ENCODE measurements around the gene FAM83D. TPM values are rescaled to one million over a fixed set of nuclear protein-coding genes. Genes with fewer than 3 reads are reported as not detected.
"Not testable (repeated sequence)": the region's sequence is repeated elsewhere in the genome, so short reads cannot be mapped to it uniquely, and the experiment has no call there.

The FAM83D gene
- total RNA-seq, 1 donor from 2014 or later = 7.7 TPM

- TF ChIP-seq, protein P1, sequence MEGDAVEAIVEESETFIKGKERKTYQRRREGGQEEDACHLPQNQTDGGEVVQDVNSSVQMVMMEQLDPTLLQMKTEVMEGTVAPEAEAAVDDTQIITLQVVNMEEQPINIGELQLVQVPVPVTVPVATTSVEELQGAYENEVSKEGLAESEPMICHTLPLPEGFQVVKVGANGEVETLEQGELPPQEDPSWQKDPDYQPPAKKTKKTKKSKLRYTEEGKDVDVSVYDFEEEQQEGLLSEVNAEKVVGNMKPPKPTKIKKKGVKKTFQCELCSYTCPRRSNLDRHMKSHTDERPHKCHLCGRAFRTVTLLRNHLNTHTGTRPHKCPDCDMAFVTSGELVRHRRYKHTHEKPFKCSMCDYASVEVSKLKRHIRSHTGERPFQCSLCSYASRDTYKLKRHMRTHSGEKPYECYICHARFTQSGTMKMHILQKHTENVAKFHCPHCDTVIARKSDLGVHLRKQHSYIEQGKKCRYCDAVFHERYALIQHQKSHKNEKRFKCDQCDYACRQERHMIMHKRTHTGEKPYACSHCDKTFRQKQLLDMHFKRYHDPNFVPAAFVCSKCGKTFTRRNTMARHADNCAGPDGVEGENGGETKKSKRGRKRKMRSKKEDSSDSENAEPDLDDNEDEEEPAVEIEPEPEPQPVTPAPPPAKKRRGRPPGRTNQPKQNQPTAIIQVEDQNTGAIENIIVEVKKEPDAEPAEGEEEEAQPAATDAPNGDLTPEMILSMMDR (IDR thresholded peaks at IDR 0.05; ENCODE audit: unreplicated experiment) = no peak
- no peak overlapping the region for H3K27ac Mint-ChIP-seq (ENCODE audit: unreplicated experiment)
These were observed 31.1 kb downstream of the FAM83D start for GRCh38 chr20:38957235-38957876.

GRCh38 chr20:38957915-38958485, 31.8 kb downstream of the FAM83D start:
- peaks cover 16% of the 10 kb centered on the region for H3K4me1 Mint-ChIP-seq (ENCODE audit: unreplicated experiment)
- peaks cover 6% of the 10 kb centered on the region for H3K27me3 Mint-ChIP-seq (ENCODE audit: unreplicated experiment)
- no peak for DNase-seq (ENCODE audit: low spot score)
- no peak overlapping the region for H3K27ac Mint-ChIP-seq (ENCODE audit: unreplicated experiment)
- H3K36me3 Mint-ChIP-seq (ENCODE audit: low read depth, unreplicated experiment) = peaks cover 3% of the 10 kb centered on the region
- H3K9me3 Mint-ChIP-seq (ENCODE audit: unreplicated experiment) = no peaks in the 10 kb centered on the region
- TF ChIP-seq, protein P1 (IDR thresholded peaks at IDR 0.05; ENCODE audit: unreplicated experiment) = no peak
- no peak overlapping the region for H3K4me3 Mint-ChIP-seq (ENCODE audit: unreplicated experiment)

More at GRCh38 chr20:38957235-38957876, 31.1 kb downstream of the FAM83D start:
- no peak for DNase-seq (ENCODE audit: low spot score)
- H3K36me3 Mint-ChIP-seq (ENCODE audit: low read depth, unreplicated experiment) = peaks cover 3% of the 10 kb centered on the region
- no peak overlapping the region for H3K4me3 Mint-ChIP-seq (ENCODE audit: unreplicated experiment)
- H3K9me3 Mint-ChIP-seq (ENCODE audit: unreplicated experiment) = no peaks in the 10 kb centered on the region
- peaks cover 15% of the 10 kb centered on the region for H3K4me1 Mint-ChIP-seq (ENCODE audit: unreplicated experiment)
- peaks cover 6% of the 10 kb centered on the region for H3K27me3 Mint-ChIP-seq (ENCODE audit: unreplicated experiment)

DNA sequence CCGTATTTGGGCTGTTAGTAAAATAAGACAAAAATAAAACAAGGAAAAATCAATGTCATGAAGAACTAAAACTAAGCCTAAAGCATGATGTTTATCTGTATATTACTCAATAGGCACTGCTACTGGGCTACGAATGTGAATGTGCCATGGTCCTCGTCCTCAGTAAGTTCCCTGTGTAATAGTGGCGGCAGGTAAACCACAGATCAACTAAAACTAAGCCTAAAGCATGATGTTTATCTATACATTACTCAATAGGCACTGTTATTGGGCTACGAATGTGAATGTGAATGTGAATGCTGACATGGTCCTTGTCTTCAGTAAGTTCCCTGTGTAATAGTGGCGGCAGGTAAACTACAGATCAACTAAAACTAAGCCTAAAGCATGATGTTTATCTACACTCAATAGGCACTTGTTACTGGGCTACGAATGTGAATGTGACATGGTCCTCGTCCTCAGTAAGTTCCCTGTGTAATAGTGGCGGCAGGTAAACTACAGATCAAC, 34.0 kb downstream of the FAM83D start:
- not testable (repeated sequence) for DNase-seq (ENCODE audit: low spot score); H3K27me3 Mint-ChIP-seq (ENCODE audit: unreplicated experiment); H3K36me3 Mint-ChIP-seq (ENCODE audit: low read depth, unreplicated experiment); H3K27ac Mint-ChIP-seq (ENCODE audit: unreplicated experiment); H3K9me3 Mint-ChIP-seq (ENCODE audit: unreplicated experiment); H3K4me3 Mint-ChIP-seq (ENCODE audit: unreplicated experiment)
- peaks cover 14% of the 10 kb centered on the region for H3K4me1 Mint-ChIP-seq (ENCODE audit: unreplicated experiment)

GRCh38 chr20:38961530-38962043, 35.4 kb downstream of the FAM83D start:
- no peak for DNase-seq (ENCODE audit: low spot score)
- TF ChIP-seq, protein P1 (IDR thresholded peaks at IDR 0.05; ENCODE audit: unreplicated experiment) = no peak
- H3K4me3 Mint-ChIP-seq (ENCODE audit: unreplicated experiment) = peak overlapping the region; percentile 94

DNA sequence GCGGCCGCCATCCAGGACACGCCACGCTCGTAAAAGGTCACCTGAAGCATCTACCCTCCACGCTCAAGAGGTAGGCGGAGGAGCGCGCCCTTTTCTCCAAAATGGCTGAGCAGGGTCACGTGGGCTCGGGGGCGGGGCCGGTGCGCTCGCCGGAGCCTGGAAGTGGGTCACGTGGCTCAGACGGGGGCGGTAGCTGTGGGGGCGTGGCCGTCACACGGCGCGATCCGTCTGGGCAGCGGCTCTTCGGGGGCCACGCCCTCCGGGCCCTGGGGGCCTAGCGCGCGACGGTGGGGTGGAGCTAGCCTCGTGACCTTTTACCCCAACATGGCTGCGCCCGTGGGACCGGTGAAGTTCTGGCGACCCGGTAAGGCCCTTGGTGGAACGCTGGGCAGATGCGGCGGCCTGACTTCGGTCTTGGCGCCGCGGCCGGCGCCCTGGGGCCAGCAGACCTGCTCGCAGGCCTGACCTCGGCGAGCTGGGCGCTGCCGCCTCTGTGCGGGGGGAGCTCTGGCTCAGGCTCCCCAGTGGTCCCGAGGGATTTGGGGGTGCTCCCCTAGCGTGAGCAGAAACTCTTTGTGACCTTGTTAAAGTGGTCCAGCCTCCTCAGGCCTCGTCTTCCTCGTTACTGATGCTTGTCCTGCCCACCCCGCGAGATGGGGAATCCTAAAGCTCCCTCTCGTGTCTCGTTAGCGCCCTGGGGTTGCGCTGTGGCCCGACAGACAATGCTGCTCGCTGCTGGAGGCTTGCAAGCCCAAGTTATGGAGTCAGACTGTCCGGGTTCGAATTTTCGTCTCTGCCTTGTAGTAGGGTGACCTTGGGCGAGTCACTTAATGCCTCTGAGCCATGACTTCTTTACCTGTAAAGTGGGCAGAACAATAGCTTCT, 36.1 kb downstream of the FAM83D start, which contains the start of gene DHX35:
DHX35 (plus strand) TSS at position 301 of the 884 bp plus-strand sequence; CDS start at position 325, 24 bp downstream.
- Mint-ChIP-seq H3K4me1 (ENCODE audit: unreplicated experiment) (peaks cover 28% of the 10 kb centered on the region), H3K4me3 (ENCODE audit: unreplicated experiment) (peak within 1 kb of the TSS; percentile 94)

More at GRCh38 chr20:38961530-38962043, 35.4 kb downstream of the FAM83D start:
- H3K4me1 Mint-ChIP-seq (ENCODE audit: unreplicated experiment) = peaks cover 21% of the 10 kb centered on the region
- H3K27ac Mint-ChIP-seq (ENCODE audit: unreplicated experiment) = peak overlapping the region; percentile 72
- peaks cover 4% of the 10 kb centered on the region for H3K36me3 Mint-ChIP-seq (ENCODE audit: low read depth, unreplicated experiment)
- peaks cover 4% of the 10 kb centered on the region for H3K27me3 Mint-ChIP-seq (ENCODE audit: unreplicated experiment)
- no peaks in the 10 kb centered on the region for H3K9me3 Mint-ChIP-seq (ENCODE audit: unreplicated experiment)

More for the DNA sequence above, 36.1 kb downstream of the FAM83D start, which contains the start of gene DHX35:
- peaks cover 4% of the 10 kb centered on the region for H3K36me3 Mint-ChIP-seq (ENCODE audit: low read depth, unreplicated experiment)
- no peaks in the 10 kb centered on the region for H3K9me3 Mint-ChIP-seq (ENCODE audit: unreplicated experiment)
- peaks cover 4% of the 10 kb centered on the region for H3K27me3 Mint-ChIP-seq (ENCODE audit: unreplicated experiment)
- peak; percentile 98 for DNase-seq (ENCODE audit: low spot score)
- peak within 1 kb of the TSS; percentile 79 for H3K27ac Mint-ChIP-seq (ENCODE audit: unreplicated experiment)
- TF ChIP-seq, protein P1 (IDR thresholded peaks at IDR 0.05; ENCODE audit: unreplicated experiment) = no peak

All from endothelial cell (in vitro differentiated cells).